ENCODE data around the gene HLA-DOB. TPM values are rescaled to one million over a fixed set of nuclear protein-coding genes. Genes with fewer than 3 reads are reported as not detected.

The HLA-DOB gene
- total RNA-seq, 4 donors from 2014 or later, result 0.34 TPM; not detected in 3

DNA sequence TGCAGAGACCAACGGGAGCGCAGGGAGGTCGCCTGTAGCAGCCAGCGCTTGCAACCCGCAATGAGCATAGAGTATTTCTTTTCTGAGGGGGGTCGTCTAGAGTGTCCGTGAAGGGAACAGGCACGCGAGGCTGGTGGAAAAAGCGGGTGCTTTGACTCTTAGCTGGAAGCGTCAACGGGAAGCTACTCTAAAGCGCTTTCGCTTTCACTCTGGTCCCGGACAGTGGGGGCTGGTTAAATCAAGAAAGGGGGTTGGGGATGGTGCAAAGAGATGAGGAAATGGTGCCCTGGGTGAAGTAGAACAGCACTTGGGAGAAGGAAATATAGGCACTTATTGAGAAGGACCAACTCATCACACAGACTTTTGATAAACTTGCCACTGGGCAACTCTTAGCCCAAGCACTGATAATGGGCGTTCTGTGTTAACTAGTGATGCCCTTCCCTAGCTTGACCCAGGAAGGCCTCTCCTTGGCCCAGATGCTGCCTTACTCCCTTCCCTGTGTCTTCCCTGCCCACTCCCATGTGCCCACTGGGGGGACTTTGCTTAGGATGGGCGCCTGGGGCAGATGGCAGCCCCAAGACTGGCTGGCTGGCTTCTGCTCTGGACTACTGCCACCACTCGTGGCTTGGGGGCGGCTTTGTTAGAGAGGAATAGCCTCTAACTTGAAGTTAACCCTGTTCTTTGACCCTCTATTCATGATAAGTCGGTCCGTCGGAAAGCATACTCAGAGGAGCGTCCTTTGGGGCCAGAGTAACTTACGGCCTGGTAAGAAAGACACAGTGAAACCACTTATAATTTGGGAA lies 37.8 kb upstream of the HLA-DOB start:
- no peak for TF ChIP-seq CTCF (IDR thresholded peaks at IDR 0.05; ENCODE audit: low read depth)

DNA sequence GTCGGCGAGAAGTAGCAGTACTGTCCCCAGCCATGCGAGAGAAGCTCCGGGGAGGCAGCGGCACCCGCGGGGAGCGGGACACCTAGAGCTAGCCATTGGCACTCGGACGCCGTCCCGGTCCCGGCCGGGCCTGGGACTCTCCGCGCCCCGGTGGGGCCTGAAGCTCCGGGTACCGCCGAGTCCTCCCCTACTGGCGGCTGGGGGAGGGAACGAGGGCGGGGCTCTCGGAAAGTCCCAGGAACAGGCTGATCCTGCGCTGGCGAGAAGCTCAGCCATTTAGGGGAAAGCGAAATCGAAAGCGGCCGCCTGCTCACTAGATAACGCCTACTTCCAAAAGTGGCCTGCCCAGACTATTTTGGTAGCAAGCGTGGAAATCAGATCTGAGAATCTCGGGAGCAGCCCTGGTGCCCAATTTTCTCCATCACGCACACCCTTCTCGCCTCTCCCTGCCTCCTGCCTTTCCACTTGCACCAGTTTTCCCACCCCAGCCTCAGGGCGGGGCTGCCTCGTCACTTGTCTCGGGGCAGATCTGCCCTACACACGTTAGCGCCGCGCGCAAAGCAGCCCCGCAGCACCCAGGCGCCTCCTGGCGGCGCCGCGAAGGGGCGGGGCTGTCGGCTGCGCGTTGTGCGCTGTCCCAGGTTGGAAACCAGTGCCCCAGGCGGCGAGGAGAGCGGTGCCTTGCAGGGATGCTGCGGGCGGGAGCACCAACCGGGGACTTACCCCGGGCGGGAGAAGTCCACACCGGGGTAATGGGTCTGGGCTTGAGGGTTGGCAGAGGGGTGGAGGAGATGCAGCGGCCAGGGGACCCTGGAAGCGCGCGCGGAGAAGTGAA lies 37.0 kb upstream of the HLA-DOB start, which contains the start of the genes PSMB9 and TAP1:
PSMB9 (plus strand) TSS at position 652 of the 835 bp plus-strand sequence; CDS start at position 690, 38 bp downstream.
TAP1 (minus strand) TSS at position 164 of the 835 bp plus-strand sequence; CDS start at position 96, 68 bp downstream.
- TF ChIP-seq CTCF (IDR thresholded peaks at IDR 0.05; ENCODE audit: low read depth), result no peak

- TF ChIP-seq CTCF (IDR thresholded peaks at IDR 0.05; ENCODE audit: low read depth), result no peak
Measured at GRCh38 chr6:32852844-32853540, 36.2 kb upstream of the HLA-DOB start.

GRCh38 chr6:32852018-32852843 lies 35.4 kb upstream of the HLA-DOB start:
- TF ChIP-seq CTCF (IDR thresholded peaks at IDR 0.05; ENCODE audit: low read depth), result no peak

- TF ChIP-seq CTCF (IDR thresholded peaks at IDR 0.05; ENCODE audit: low read depth), result no peak
Measured at GRCh38 chr6:32851025-32851424, 34.2 kb upstream of the HLA-DOB start.

DNA sequence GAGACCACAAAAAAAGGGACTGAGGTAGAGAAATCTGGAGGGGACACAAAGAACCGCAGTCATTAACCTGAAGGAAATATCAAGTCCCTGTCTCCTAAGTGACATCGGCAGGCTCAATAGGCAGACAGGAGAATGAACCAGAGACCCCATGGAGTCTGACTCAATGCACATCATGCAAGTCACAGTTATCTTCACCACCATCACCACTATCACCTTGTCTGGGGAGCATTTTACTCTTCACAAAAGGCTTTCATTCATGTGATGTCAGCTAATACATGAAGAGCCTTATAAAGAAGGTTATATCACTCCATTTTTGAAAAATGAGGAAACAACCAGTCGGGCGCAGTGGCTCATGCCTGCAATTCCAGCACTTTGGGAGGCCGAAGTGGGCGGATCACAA lies 32.3 kb upstream of the HLA-DOB start:
- TF ChIP-seq CTCF (IDR thresholded peaks at IDR 0.05; ENCODE audit: low read depth), result no peak

All from subcutaneous adipose tissue (tissue), 4 donors.